Left ventricle myocardium superior (tissue), 1 donor: Measurements from ENCODE around the gene HOXA13. TPM values are rescaled to one million over a fixed set of nuclear protein-coding genes. Genes with fewer than 3 reads are reported as not detected.

Experiments used
- ATAC-seq: fragments of 200-7000 bp; cut with Tn5 transposase; one replicate; pipeline ENCODE4 v1.9.1; 2020; ENCODE audit warnings: mild to moderate bottlenecking, moderate library complexity
- DNase-seq: peaks from one replicate; pipeline ENCODE4 v3.0.0-alpha.2; 2020
- intact Hi-C: fragments of 100-400 bp; cut with micrococcal nuclease; formaldehyde crosslinking; loops from one replicate; pipeline ENCODE4 v1.11.0; 2022
- total RNA-seq: library from RNA; stranded (reverse); fragmentation: NEBNext Ultra II Directional; extraction: Animal tissue kit (Norgen Biotek cat#: 25700); gene quantifications from one replicate; pipeline ENCODE4 v1.2.1, GENCODE V29; 2021
- donor health status: DM: no; HTN: yes; CAD: no; lungs with severe emphysema.

The HOXA13 gene
- total RNA-seq, 1 donor from 2014 or later, result not detected

DNA sequence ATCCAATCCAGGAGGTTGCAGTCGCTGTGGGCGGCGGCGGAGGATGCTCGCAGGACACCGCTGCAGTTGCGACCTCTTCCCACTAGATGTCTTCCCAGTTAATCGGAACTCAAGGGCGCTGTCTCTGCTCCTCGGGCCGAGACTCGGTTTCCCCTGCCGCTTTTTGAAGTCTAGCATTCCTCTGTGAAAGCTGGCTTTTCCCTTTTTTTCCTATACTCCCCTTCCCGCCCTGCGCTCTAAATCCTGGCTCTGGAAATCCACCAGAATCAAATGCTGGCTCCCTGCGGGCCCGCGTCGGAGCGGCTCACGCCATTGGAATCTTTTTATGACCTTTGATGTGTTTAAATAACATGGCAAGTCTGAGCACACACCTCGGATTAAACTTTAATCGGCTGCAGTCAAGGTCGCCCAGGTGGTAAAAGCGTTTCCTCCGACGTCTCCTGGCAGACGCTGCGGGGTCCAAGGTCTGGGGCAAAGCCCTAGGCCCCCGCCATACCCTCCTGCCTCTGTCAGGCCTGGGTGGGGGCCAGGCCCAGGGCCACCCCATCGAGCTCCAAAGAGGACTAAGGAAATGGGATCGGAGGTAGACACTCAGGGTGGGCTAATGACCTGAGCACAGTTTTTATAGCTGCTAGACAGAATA lies 10.7 kb upstream of the HOXA13 start:
- ATAC-seq (peak; percentile 68), DNase-seq (peak; percentile 63)
- intact Hi-C loops, result loop anchor here (10.0 kb wide), 1 partner anchor 364 kb away; no protein-coding TSS in a partner anchor

DNA sequence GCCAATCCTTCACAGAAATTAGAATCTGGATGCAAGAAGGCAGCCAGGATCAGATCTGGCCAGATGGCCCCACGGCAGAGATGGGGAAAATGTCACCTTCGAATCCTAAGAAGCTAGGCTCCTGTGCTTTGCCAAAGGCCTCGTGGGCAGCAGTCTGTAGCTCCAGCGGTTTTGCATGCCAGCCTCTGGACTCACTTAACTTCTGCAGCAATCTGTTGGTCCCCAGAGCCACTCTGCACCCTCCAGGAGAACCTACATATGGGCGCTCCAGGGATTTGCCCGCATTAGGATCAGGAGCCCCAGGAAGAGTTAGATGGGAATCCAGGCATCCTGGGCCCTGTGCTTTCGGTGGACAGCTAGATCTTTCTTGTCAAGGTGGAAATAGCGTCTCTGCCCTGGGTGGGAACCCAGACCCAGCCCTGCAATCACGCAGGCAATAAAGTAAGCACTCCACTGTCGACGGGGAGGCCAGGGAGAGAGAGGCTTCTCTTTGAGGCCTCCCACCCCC lies 10.1 kb upstream of the HOXA13 start:
- intact Hi-C loops, result loop anchor here (10.0 kb wide), 1 partner anchor 365 kb away; no protein-coding TSS in a partner anchor

GRCh38 chr7:27208998-27209397 lies 9.1 kb upstream of the HOXA13 start:
- ATAC-seq, result no peak
- DNase-seq, result no peak
- intact Hi-C loops, result no loop called here

More for the DNA sequence above, 10.1 kb upstream of the HOXA13 start:
- ATAC-seq, result no peak
- DNase-seq, result no peak

- DNase-seq (no peak), ATAC-seq (no peak)
- intact Hi-C loops, result no loop called here
Observed at GRCh38 chr7:27207348-27207985, 7.6 kb upstream of the HOXA13 start.

DNA sequence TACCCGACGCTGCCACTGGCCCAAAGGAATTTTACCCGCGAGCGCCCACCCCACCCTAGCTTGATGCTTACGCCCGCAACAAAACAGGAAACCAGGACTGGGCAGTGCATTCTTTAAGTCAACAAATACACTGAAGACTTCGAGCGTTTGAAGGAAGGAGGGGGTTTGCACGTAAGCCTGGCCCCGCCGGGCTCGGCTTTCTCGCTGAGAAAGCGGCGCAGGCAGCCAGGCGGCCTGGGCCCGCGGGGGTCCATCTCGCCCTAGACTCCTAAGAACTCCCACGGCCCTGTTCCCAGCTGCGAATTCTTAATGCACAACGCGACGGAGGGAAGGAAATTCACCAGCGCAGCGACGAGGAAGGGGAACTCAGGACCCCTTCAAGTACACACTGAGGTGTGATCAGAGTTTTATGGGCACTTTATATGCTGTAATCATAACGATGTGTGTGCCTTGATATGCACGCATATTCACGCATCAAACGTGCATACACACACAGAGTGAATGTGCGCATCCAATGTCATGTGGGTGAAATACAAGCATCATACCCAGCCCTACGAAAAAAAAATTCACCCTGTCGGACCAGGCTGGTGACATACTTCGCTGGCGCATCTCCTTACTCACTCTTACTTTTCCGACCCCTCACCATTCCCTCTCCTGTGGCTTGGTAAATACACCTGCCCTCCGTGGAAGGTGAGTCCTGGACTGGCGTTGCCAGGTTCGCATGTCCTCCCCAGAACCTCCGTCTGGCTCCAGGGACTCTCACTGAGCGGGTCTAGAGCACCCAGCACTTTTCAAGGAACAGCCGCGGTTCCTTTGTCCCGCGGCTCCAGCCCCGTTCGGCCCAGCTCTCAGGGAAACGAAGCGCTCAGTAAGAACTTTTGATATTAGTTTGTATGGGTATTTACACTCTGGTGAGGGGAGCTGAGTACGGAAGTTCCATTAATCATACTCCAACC lies 5.7 kb upstream of the HOXA13 start:
- intact Hi-C loops, result no loop called here
- ATAC-seq (no peak), DNase-seq (no peak)

GRCh38 chr7:27204851-27205322 lies 5.0 kb upstream of the HOXA13 start:
- intact Hi-C loops, result no loop called here
- no peak for ATAC-seq
- DNase-seq, result no peak

- ATAC-seq (no peak), DNase-seq (no peak)
- intact Hi-C loops, result no loop called here
Observed at GRCh38 chr7:27203964-27204594, 4.2 kb upstream of the HOXA13 start.

DNA sequence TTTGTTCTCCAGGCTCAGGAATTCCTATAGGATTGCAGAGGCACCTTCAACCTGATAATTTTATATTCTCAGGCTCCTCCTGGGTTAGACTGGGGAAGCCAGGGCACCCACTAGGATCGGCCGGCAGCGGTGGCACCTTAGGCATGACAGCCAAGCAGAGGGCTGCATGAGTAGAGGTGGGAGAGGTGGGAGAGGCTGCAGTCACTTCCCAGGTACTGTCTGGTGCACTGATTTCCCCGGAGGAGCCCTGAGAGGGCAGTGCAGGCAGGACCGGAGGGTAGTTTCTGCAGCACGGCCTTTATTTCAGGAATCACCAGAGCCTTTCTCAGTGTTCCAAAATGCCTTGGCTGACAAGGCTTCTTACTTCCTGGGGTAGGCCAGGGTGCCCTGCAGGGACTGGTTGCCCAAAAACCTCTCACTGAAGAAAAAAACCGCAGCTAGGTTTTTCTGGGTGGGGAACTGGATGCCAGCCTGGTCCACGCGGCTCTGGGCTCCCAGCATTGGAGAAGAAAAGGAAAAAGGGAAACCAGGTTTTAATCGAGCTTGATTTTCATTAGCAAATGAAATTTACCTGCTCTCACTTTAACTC lies 3.6 kb upstream of the HOXA13 start:
- DNase-seq (no peak), ATAC-seq (no peak)
- intact Hi-C loops, result no loop called here

DNA sequence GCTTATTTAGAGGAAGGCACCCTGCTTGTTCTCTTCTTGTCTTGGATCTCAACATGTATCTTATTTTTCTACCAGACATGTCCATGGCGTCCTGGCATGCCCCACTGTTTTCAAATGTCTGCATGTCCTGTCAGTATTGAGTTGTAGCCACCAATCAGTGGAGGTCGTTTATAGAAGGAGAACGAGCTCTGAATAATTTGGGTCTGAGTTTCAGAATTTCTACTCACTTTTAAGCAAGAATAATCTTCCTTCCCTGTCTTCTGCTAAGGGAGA lies 2.9 kb upstream of the HOXA13 start:
- no peak for ATAC-seq
- DNase-seq, result no peak

GRCh38 chr7:27202018-27202861 lies 2.3 kb upstream of the HOXA13 start:
- DNase-seq, result no peak
- intact Hi-C loops, result no loop called here
- no peak for ATAC-seq

More for the DNA sequence above, 2.9 kb upstream of the HOXA13 start:
- intact Hi-C loops, result no loop called here

- DNase-seq, result no peak
- intact Hi-C loops, result no loop called here
- no peak for ATAC-seq
Observed at GRCh38 chr7:27201580-27202017, 1.7 kb upstream of the HOXA13 start.

DNA sequence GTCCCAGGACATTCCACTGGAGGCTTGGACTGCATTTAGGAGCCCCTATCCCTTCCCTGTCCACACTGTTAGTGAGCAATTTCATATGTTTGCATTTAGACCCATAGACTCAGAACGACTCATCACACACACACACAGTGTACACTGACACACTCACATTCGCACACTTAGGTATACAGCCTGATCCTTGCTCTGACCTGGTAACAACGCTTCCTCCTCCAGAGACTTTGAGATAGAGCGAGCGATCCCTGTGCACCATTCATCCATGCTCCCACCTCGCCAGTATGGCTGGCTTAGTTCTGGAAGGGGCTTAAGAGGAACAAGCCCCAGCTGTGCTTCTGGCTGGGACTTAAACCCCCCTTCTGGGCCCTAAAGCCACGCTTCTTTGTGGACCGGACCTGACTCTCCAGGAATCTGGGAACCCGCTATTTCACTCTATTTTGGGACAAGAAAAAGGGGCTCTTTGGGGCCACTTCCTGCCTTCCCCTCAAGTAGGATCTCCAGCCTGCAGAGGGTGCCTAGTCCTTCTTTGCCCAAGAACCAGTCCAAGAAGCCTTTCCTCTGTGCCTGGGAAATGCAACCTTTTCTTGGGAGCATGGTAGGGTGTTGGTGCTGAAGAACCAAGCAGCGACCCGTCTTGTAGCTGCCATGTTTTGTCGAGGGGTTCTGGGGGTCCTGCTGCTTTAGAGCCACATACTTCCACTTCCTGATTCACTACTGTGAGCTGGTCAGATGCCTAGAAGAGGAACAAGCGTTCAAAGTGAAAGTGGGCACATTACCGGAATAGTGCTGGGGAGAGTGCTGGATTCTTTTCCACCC lies 1.1 kb upstream of the HOXA13 start:
- intact Hi-C loops, result no loop called here
- DNase-seq (no peak), ATAC-seq (no peak)

DNA sequence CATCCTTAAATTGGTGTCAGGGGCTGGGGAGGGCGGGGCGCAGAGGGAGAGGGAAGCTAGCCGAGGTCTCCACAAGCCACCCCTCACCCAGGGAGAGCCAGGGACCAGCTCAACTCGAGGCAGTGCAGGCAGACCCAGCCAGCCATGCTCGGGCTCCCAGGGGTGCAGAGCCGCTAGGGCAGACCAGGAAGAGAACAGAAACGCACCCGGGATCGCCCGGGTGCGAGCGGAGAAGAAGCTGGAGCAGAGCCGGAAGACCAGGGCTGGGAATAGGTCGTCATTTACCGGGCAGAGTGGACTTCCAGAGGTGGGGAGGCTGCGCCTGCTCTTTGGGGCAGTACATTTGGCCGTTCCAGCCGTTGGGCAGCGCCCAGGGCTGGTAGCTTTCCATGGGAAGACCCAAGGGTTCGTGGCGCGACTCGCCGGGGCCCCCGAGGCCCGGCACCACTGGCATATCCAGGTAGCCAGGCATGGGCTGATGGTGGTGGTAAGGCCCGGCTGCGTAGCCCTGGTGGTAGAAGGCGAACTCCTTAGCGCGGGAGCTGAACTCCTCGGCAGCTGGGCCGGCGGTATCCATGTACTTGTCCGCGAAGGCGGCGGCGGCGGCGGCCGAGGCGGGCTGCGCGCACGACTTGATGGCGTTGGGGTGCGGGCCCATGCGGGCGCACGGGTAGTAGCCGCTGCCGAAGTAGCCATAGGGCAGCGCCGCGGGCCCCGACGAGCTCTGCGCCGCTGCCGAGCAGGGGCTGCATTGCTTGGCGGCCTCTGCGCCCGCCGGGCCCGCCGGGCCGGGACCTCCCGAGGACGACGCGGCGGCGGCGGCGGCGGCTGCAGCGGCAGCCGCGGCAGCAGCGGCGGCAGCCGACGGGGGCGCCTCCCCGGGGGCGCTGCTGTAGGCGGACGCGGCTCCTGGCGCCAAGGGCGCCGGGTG lies 755 bp downstream of the HOXA13 start:
- no peak for DNase-seq
- no peak for ATAC-seq
- intact Hi-C loops, result no loop called here

- intact Hi-C loops, result no loop called here
- ATAC-seq, result no peak
- no peak for DNase-seq
Observed at GRCh38 chr7:27198138-27198841, 1.6 kb downstream of the HOXA13 start.

DNA sequence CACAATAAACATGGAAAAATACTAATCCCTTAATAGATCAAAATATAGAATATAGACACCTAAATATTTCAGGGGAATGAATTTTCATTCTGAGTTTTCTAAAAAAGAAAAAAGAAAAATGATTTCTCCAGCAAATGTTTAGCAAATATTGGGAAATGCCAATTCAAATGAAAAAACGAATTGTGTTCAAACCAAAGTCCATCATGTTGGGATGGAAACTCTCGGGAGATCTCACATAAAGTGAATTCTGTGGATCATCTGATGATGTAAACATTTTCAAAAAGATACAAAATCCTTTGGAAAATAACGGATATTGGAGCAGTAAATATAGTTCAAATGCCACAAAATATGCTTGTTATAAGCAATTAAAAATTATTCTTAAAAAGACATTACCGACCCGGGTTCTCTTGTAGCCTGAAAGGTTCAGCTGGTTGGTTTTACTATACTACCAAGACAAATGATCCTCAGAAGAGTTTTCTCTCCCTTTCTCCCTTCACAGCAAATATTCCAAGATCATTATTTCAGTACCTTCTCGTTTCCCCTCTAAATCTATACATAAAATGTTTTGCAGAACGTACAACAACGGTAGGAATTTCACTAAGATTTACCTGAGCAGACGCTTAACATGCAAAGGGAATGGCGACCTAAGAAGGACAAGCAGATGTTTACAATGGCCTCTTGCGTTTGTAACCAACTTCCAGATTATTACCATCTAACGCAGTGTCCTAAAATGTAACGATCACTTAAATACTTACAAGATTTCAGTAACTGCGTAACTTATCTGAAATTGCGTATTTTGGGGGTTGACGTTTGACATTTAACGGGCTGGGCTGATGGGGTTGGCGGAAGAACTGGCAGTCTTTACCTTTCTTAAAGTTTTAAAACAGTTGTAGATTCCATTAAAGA lies 2.5 kb downstream of the HOXA13 start:
- intact Hi-C loops, result no loop called here
- ATAC-seq, result no peak
- no peak for DNase-seq
